H1 (cell line): ENCODE measurements around the gene RBBP8. TPM values are rescaled to one million over a fixed set of nuclear protein-coding genes. Genes with fewer than 3 reads are reported as not detected.

Experiments
- CTBP2 ChIP-seq: IDR thresholded peaks from 2 replicates; pipeline ENCODE4 v1.7.0; 2011; ENCODE audit warnings: borderline replicate concordance, mild to moderate bottlenecking, moderate library complexity, mixed read lengths, low read length; ENCODE audit not compliant: insufficient read depth, insufficient read length
- HDAC6 ChIP-seq: IDR thresholded peaks from one replicate; pipeline ENCODE4 v1.7.1; 2012; ENCODE audit warnings: low read depth, mild to moderate bottlenecking, inconsistent platforms, low read length, moderate library complexity
- NANOG ChIP-seq: IDR thresholded peaks from 2 replicates; pipeline ENCODE4 v1.6.1; 2011; ENCODE audit warnings: low read length, low read depth, mild to moderate bottlenecking, inconsistent platforms; ENCODE audit not compliant: insufficient read depth, poor library complexity, severe bottlenecking
- POLR2A ChIP-seq, 2 experiments: IDR thresholded peaks; 1 replicate in 1 of 2; 2 replicates in 1 of 2; pipeline ENCODE4 v1.6.1; 2011; ENCODE audit warnings: low read depth in 2 of 2, low read length in 2 of 2, mild to moderate bottlenecking in 2 of 2; ENCODE audit errors: control extremely low read depth in 1 of 2
- SAP30 ChIP-seq: fragments of 300-600 bp; sonication (generic); IDR thresholded peaks from 2 replicates; pipeline ENCODE4 v1.7.1; 2012; ENCODE audit warnings: low read length, moderate library complexity, mild to moderate bottlenecking, inconsistent platforms; ENCODE audit not compliant: insufficient read depth, insufficient replicate concordance
- polyA plus RNA-seq, 7 experiments: library from polyadenylated mRNA; depleted of rRNA in 3 of 7; stranded (reverse) in 5 of 7; unstranded in 2 of 7; fragments of >200 nt in 5 of 7; fragments of 200-250 nt in 2 of 7; gene quantifications; 1 replicate in 5 of 7; 2 replicates in 1 of 7; 4 replicates in 1 of 7; pipeline versions ENCODE4 v1.2.1 to v1.2.3, GENCODE V29; 2011 to 2013; ENCODE audit warnings: missing spikeins in 2 of 7, mixed read lengths in 2 of 7
- total RNA-seq: library from RNA; stranded (reverse); fragmentation: NEBNext Ultra II Directional; extraction: Animal tissue kit (Norgen Biotek cat#: 25700); gene quantifications from 2 replicates; pipeline ENCODE4 v1.2.1, GENCODE V29; 2021

RBBP8 gene
- total and polyA plus RNA-seq, 2 of the 8 experiments (the other 6 are each of a cell fraction or from before 2014, with no cell fraction given), result 16.1 to 65.8 TPM

GRCh38 chr18:22951823-22952222 lies 18.7 kb downstream of the RBBP8 start (continued):
- TF ChIP-seq HDAC6 (no peak), SAP30 (no peak), CTBP2 (no peak), POLR2A (IDR thresholded peaks at IDR 0.05; ENCODE audit: control extremely low read depth in 1 of 2, low read depth in 2 of 2, low read length in 2 of 2) (no peak), NANOG (no peak)
